K562 (cell line): ENCODE results near the gene BEST4. TPM values are rescaled to one million over a fixed set of nuclear protein-coding genes. Genes with fewer than 3 reads are reported as not detected.

ENCODE experiments used
- FOXO4 ChIP-seq: fragments of 450-650 bp; formaldehyde crosslinking; IDR thresholded peaks from 2 replicates; pipeline ENCODE4 v1.4.0; 2020; ENCODE audit warnings: mild to moderate bottlenecking, moderate library complexity
- MAFG ChIP-seq: fragments of 450-650 bp; conservative IDR thresholded peaks from 2 replicates; pipeline ENCODE4 v1.6.1; 2016; ENCODE audit warnings: missing genetic modification characterization, missing compliant biosample characterization
- PCBP2 ChIP-seq: fragments of 200-400 bp; formaldehyde crosslinking; IDR thresholded peaks from 2 replicates; pipeline ENCODE4 v1.6.1; 2018; ENCODE audit warnings: low read length, low read depth, mild to moderate bottlenecking, moderate library complexity; ENCODE audit not compliant: poor library complexity, severe bottlenecking
- ZNF592 ChIP-seq: fragments of 450-650 bp; IDR thresholded peaks from 2 replicates; pipeline ENCODE4 v1.6.1; 2017; ENCODE audit warnings: antibody characterized with exemption, mild to moderate bottlenecking
- polyA plus RNA-seq, 8 experiments: library from polyadenylated mRNA; depleted of rRNA in 4 of 8; stranded (reverse) in 5 of 8; unstranded in 3 of 8; fragments of >200 nt; fragmentation: Nextera tagmentation in 2 of 8; fragmentation: Illumina TruSeq in 1 of 8; extraction: Ambion mirVana in 2 of 8; extraction: Trizol in 1 of 8; gene quantifications; 2 replicates each; pipeline versions ENCODE4 v1.2.1 to v1.2.3, GENCODE V29; 2011 to 2014; ENCODE audit warnings: inconsistent platforms in 1 of 8, missing spikeins in 1 of 8
- total RNA-seq, 7 experiments: library from RNA; depleted of rRNA in 6 of 7; stranded (reverse); fragments of >200 nt in 6 of 7; fragmentation: Illumina TruSeq in 2 of 7; extraction: Trizol in 2 of 7; gene quantifications; 2 replicates each; pipeline versions ENCODE4 v1.2.1 to v1.2.3, GENCODE V29; 2011 to 2021; ENCODE audit warnings: low replicate concordance in 1 of 7

The BEST4 gene
- total and polyA plus RNA-seq, 9 of the 15 experiments (the other 6 are each of a cell fraction or from before 2014, with no cell fraction given): 0.07 to 0.11 TPM; not detected in 7

GRCh38 chr1:44808938-44809917 lies 21.3 kb upstream of the BEST4 start (continued):
- peak; percentile 79 for TF ChIP-seq MAFG (tag)
- peak; percentile 66 for TF ChIP-seq ZNF592
- TF ChIP-seq PCBP2: no peak
- 0 out of 2 replicates have a peak, but pooled peaks have one; percentile 44 for TF ChIP-seq FOXO4 (CRISPR knock-in tag)
